Measurements from ENCODE around the gene BNIP5. TPM values are rescaled to one million over a fixed set of nuclear protein-coding genes. Genes with fewer than 3 reads are reported as not detected.

BNIP5 gene
- polyA plus RNA-seq, 3 donors: not detected

- no peak overlapping the region for H2AFZ ChIP-seq (ENCODE audit: insufficient read depth, low read depth, low read length, poor library complexity, severe bottlenecking)
- peaks cover 14 to 15% of the 10 kb centered on the region in 2 donors for H3K4me1 ChIP-seq (ENCODE audit: control insufficient read depth in 1 of 2, insufficient read depth in 2 of 2, low read length in 2 of 2)
- H3K27ac ChIP-seq (ENCODE audit: low read depth in 1 of 2, low read length in 2 of 2): no peak overlapping the region
- DNase-seq: no peak
- no peaks in the 10 kb centered on the region for H3K79me2 ChIP-seq (ENCODE audit: insufficient read depth, low read length)
- peaks cover 25 to 53% of the 10 kb centered on the region in 2 donors for H3K36me3 ChIP-seq (replicated peaks in 1 of 2; ENCODE audit: control insufficient read depth in 1 of 2, insufficient read depth in 2 of 2, low read length in 2 of 2)
- H3K4me2 ChIP-seq (replicated peaks; ENCODE audit: extremely low read depth, low read length, poor library complexity, severe bottlenecking): no peak overlapping the region
- Mint-ChIP-seq H3K4me1 (peaks cover 22% of the 10 kb centered on the region), H3K4me3 (no peak overlapping the region), H3K36me3 (peaks cover 57 to 67% of the 10 kb centered on the region in 2 donors), H3K27me3 (ENCODE audit: low read depth in 3 of 3) (peaks cover 2 to 9% (median 4%) of the 10 kb centered on the region in 3 donors), H3K27ac (no peak overlapping the region), H3K9me3 (peaks cover 0 to 7% (median 3%) of the 10 kb centered on the region in 7 donors)
- intact Hi-C loops (cut with micrococcal nuclease): no loop called here
- TF ChIP-seq CTCF (IDR thresholded peaks at IDR 0.05): no peak
- 92% methylated on average over 2 of the region's 2 CpGs for WGBS (ENCODE audit: insufficient coverage)
- H3K27me3 ChIP-seq (ENCODE audit: control insufficient read depth in 2 of 2, insufficient read depth in 2 of 2, low read length in 2 of 2): no peaks in the 10 kb centered on the region
- H3K9me3 ChIP-seq (replicated peaks in 1 of 2; ENCODE audit: control insufficient read depth in 1 of 2, insufficient read depth in 1 of 2, low read length in 2 of 2): no peaks in the 10 kb centered on the region
- no peaks in the 10 kb centered on the region for H4K20me1 ChIP-seq (ENCODE audit: insufficient read depth, low read length)
- no peak overlapping the region for H3K9ac ChIP-seq (ENCODE audit: insufficient read depth, low read length, poor library complexity, severe bottlenecking)
- no peak overlapping the region for H3K4me3 ChIP-seq (replicated peaks in 1 of 3; ENCODE audit: low read depth in 2 of 3, low read length in 3 of 3)
Observed at GRCh38 chr6:36309900-36310299, 26.8 kb downstream of the BNIP5 start.

- peaks cover 14 to 15% of the 10 kb centered on the region in 2 donors for H3K4me1 ChIP-seq (ENCODE audit: control insufficient read depth in 1 of 2, insufficient read depth in 2 of 2, low read length in 2 of 2)
- H3K9ac ChIP-seq (ENCODE audit: insufficient read depth, low read length, poor library complexity, severe bottlenecking): no peak overlapping the region
- Mint-ChIP-seq H3K27me3 (ENCODE audit: low read depth in 3 of 3) (peaks cover 2 to 9% (median 6%) of the 10 kb centered on the region in 3 donors), H3K4me3 (no peak overlapping the region), H3K4me1 (peaks cover 20% of the 10 kb centered on the region), H3K9me3 (peaks cover 0 to 7% (median 3%) of the 10 kb centered on the region in 7 donors), H3K36me3 (peaks cover 60 to 74% of the 10 kb centered on the region in 2 donors), H3K27ac (no peak overlapping the region)
- H3K4me3 ChIP-seq (replicated peaks in 1 of 3; ENCODE audit: low read depth in 2 of 3, low read length in 3 of 3): no peak overlapping the region
- no peak overlapping the region for H2AFZ ChIP-seq (ENCODE audit: insufficient read depth, low read depth, low read length, poor library complexity, severe bottlenecking)
- H3K79me2 ChIP-seq (ENCODE audit: insufficient read depth, low read length): no peaks in the 10 kb centered on the region
- no peak for DNase-seq
- H3K4me2 ChIP-seq (replicated peaks; ENCODE audit: extremely low read depth, low read length, poor library complexity, severe bottlenecking): no peak overlapping the region
- no peaks in the 10 kb centered on the region for H3K27me3 ChIP-seq (ENCODE audit: control insufficient read depth in 2 of 2, insufficient read depth in 2 of 2, low read length in 2 of 2)
- intact Hi-C loops (cut with micrococcal nuclease): no loop called here
- WGBS (ENCODE audit: insufficient coverage): 98% methylated on average over 5 of the region's 7 CpGs
- H3K36me3 ChIP-seq (replicated peaks in 1 of 2; ENCODE audit: control insufficient read depth in 1 of 2, insufficient read depth in 2 of 2, low read length in 2 of 2): peaks cover 28 to 59% of the 10 kb centered on the region in 2 donors
- H4K20me1 ChIP-seq (ENCODE audit: insufficient read depth, low read length): no peaks in the 10 kb centered on the region
- no peak for TF ChIP-seq CTCF (IDR thresholded peaks at IDR 0.05)
- no peak overlapping the region for H3K27ac ChIP-seq (ENCODE audit: low read depth in 1 of 2, low read length in 2 of 2)
- H3K9me3 ChIP-seq (replicated peaks in 1 of 2; ENCODE audit: control insufficient read depth in 1 of 2, insufficient read depth in 1 of 2, low read length in 2 of 2): no peaks in the 10 kb centered on the region
Observed at GRCh38 chr6:36309203-36309602, 27.5 kb downstream of the BNIP5 start.

Measured in CD14-positive monocyte (primary cell).